Astrocyte of the hippocampus (primary cell): ENCODE results near the gene TCF12.
A peak's percentile ranks its signal among the peaks of the same experiment; 100 is the strongest.

Source experiments
- DNase-seq: peaks from one replicate; pipeline ENCODE4 v3.0.0; 2011; ENCODE audit warnings: low read depth, low spot score

Gene TCF12

GRCh38 chr15:57215881-57216280, 297.4 kb downstream of the TCF12 start:
- DNase-seq, result no peak

- DNase-seq, result peak; percentile 79
These were observed 297.8 kb downstream of the TCF12 start for GRCh38 chr15:57216288-57216687.

- peak; percentile 76 for DNase-seq
These were observed 299.5 kb downstream of the TCF12 start for GRCh38 chr15:57217778-57218598.

GRCh38 chr15:57218826-57219576, 300.6 kb downstream of the TCF12 start:
- peak; percentile 60 for DNase-seq

- DNase-seq, result no peak
These were observed 301.8 kb downstream of the TCF12 start for GRCh38 chr15:57220205-57220604.

GRCh38 chr15:57221134-57221533, 302.7 kb downstream of the TCF12 start:
- no peak for DNase-seq

GRCh38 chr15:57223345-57223744, 304.9 kb downstream of the TCF12 start:
- no peak for DNase-seq

GRCh38 chr15:57223887-57224286, 305.4 kb downstream of the TCF12 start:
- DNase-seq, result no peak

- DNase-seq, result peak; percentile 77
These were observed 306.2 kb downstream of the TCF12 start for GRCh38 chr15:57224664-57225063.

GRCh38 chr15:57227166-57227565, 308.7 kb downstream of the TCF12 start:
- no peak for DNase-seq

GRCh38 chr15:57227899-57228298, 309.5 kb downstream of the TCF12 start:
- peak; percentile 76 for DNase-seq

- no peak for DNase-seq
These were observed 310.0 kb downstream of the TCF12 start for GRCh38 chr15:57228395-57228794.

GRCh38 chr15:57229051-57229450, 310.6 kb downstream of the TCF12 start:
- no peak for DNase-seq

GRCh38 chr15:57231559-57231958, 313.1 kb downstream of the TCF12 start:
- no peak for DNase-seq

- DNase-seq, result no peak
These were observed 315.7 kb downstream of the TCF12 start for GRCh38 chr15:57234156-57234555.

- no peak for DNase-seq
These were observed 316.7 kb downstream of the TCF12 start for GRCh38 chr15:57235186-57235585.

- DNase-seq, result peak; percentile 84
These were observed 317.4 kb downstream of the TCF12 start for GRCh38 chr15:57235873-57236272.

GRCh38 chr15:57236561-57237300, 318.3 kb downstream of the TCF12 start:
- peak; percentile 58 for DNase-seq

GRCh38 chr15:57237301-57237642, 318.8 kb downstream of the TCF12 start:
- DNase-seq, result peak; percentile 59

- DNase-seq, result no peak
These were observed 319.2 kb downstream of the TCF12 start for GRCh38 chr15:57237676-57238075.

- DNase-seq, result no peak
These were observed 326.7 kb downstream of the TCF12 start for GRCh38 chr15:57245130-57245529.

- no peak for DNase-seq
These were observed 327.3 kb downstream of the TCF12 start for GRCh38 chr15:57245714-57246113.
